ELF-1 (cell line): ENCODE data around the gene SULT1C2.
"Not testable (repeated sequence)": the region's sequence is repeated elsewhere in the genome, so short reads cannot be mapped to it uniquely, and the experiment has no call there.

Source experiments
- DNase-seq: peaks from one replicate; pipeline ENCODE4 v3.0.0-alpha.2; 2016; ENCODE audit warnings: low read depth, low spot score

SULT1C2 gene

DNA sequence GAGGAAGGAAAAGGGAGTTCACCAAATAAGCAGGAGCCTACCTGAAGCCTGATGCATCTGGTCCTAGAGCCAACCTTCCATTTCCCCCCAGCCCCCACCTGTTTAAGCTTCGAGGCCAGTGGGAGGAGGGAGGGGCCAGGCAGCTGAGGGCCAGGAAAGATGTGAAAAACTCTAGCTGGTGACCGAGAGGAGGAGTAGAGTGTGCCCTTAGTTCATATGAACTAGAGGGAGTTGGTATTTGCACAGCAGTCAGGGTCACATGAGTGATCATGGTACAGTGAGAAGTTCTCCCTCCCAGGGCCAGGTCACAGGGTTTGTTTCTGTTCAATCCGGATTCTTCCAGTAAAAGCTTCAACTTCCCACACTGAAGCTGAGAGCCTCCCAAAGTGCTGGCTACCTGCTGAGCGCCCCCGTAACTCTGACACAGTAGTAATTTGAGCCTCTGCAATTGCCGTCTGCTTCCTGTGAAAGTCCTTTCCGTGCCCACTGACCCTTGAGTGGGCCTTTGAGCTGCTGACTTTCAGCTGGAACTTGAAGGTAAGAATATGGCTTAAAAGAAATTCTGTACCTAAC, at the start of gene SULT1C2:
SULT1C2 (plus strand) TSS at position 362 of the 573 bp plus-strand sequence. CDS start 4,773 bp downstream, outside the sequence.
- DNase-seq, result peak; percentile 72

DNA sequence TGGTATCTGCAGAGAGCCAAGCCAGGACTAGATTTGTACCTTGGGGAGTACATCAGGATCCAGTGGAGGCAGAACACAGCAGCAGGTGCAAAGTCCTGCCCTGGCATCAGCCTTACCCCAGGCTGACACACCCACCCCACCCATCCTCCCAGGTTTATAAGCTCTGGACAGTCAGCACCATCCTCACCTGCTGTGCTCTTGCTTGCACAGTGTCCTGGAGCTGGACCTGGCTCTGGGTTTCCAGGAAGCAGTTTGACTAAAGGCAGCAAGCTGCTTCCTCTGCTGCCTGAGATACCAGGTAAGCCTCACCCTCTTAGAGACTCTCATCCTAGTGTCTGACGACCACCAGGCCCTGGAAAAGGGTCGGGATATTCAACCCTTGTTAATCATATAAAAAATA, 48.9 kb upstream of the SULT1C2 start, which contains the start of gene SULT1C3:
SULT1C3 (plus strand) TSS at position 183 of the 400 bp plus-strand sequence. CDS start 7,227 bp downstream, outside the sequence.
- no peak for DNase-seq

DNA sequence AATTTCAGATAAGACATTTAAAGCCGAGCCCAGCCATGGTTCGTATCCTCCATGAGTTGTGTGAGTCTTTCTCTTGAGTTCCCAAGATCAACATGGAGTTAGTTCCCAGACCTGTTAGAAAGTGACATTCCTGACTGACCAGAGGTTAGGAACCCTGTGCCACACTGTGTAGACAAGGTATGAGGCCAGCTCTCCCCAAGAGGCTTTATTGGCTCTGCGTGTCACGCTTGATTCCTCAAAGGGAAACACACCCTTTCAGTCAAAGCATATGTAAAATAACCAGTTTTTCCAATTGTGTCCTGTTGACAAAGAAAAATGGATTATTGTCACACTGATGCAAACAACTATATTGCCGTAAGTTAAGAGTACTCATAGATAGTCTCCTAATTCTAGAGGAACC, 47.7 kb upstream of the SULT1C2 start:
- DNase-seq, result no peak

DNA sequence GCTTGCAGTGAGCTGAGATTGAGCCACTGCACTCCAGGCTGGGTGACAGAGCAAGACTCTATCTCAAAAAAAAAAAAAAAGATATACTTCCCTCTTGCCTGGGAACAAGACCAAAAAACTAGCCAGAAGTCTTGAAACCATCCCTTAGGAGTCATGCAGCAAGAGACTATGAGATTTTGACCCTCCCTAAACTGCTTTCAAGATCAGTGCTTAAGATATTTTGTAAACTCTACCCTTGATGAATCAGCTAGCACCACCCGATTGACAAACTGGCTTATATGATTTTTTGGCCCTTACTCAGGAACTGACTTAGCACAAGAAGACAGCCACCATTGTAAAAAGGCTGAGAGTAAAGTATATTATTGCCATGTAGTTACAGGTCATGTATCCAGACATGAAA, 45.1 kb upstream of the SULT1C2 start:
- DNase-seq, result no peak

DNA sequence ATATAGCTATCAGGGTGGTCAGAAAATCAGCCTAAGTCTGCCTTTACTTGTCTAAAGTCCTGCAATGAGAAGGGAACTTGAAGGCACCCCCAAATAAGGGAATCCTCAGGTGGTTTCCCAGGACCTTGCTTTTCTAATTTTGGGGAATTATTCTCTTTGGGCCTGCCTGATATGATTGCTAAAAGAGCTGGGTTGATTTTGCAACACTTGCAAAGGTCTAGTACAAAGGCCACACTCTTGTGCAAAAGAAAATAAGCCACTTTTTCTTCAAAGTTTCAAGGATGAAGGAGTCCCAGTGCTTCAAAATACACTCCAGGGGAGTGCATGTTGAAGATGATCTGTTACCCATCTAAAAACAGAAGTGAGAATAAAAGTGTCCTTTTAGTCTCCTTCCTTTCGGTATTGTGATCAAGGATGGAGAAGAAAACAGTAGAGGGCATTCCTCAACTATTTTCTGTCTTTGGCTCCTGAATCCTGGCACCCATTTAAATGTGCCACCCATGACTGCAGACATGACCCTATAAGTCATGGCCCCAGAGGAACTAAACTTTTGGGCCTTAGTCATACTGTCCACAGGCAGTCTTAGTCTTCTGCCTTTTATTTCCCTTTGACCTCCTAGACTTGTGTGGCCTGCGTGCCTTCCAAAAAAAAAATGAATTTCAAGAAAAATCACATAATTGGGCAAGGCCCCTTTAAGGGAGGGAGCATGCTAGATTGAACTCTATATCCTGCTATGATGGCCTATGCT, 43.9 kb upstream of the SULT1C2 start:
- DNase-seq, result no peak

DNA sequence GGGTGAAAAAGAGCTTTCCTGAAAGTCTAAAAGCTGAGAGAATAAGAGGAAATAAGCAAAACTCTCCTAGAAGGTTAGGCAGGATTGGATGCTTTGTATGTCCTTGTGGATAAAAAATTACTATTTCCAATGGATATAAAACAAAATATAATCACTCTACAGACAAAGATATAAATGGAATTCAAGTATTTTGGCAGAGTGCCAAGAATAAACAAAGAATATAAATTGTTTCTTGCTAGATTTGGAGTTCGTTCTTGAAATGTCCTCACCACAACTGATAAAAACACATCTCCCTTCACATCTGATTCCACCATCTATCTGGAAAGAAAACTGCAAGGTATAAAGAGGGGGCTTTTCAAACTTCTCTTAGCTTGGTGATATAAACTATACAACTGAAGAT, 35.6 kb upstream of the SULT1C2 start:
- no peak for DNase-seq

DNA sequence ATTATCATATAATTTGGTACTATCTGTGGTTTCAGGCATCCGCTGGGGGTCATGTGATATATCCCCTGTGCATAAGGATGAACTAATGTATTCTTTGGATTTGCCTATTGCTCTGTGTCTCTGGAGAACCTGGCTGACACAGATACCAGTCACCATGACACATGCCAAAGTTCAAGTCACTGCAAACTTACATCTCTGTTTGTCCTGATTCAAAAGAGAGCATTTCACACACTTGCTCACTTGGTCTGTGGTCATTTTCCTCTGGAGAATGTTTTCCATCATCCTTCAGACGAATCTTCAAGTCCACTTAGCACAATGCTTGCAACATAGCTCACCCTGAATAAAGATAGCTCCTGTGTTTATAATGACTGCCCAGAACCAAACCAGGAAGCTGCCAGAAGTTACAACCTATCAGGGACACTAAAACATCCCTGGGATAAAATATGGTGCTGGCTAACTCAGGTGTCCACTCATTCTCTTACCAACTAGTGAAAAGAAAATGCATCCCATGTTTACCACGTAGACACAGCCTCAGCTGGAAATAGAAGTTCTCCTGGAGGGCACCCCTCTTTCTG, 30.9 kb upstream of the SULT1C2 start:
- no peak for DNase-seq

DNA sequence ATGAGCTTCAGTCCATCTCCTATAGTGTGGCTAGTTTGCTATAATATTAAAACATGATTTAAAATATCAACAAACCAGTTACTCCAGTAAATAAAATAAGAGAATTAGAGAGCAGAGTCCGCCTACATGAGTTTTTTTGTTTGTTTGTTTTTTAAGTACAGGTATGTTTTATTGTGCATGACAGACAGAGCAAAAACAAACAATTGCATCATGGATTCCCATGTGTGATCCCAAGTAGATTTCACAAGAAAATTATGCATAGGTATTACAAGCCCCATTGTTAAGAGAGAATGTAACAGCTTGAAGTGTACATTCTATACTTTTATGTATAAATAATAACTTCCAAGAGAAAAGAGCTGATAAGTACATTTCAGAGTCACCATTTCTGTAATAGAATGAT, 27.9 kb upstream of the SULT1C2 start:
- no peak for DNase-seq

DNA sequence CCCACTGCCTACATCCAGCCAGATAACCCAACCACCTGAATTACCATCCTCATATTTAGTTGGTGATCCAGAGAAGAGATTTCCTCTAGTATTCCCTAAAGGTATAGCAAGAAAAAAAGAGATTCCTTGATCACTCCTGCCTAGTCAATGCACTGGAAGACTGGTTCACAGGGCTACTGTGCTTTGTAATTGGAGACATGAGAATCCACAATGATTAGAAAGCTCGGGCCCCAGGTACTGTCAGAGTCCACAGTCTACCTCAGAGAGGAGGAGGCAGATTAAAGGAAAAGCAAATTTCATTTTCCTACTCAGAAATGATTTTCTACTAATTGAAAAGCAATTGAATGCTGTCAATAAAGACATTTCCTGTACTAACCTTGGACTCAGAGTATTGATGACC, 26.7 kb upstream of the SULT1C2 start:
- DNase-seq, result no peak

DNA sequence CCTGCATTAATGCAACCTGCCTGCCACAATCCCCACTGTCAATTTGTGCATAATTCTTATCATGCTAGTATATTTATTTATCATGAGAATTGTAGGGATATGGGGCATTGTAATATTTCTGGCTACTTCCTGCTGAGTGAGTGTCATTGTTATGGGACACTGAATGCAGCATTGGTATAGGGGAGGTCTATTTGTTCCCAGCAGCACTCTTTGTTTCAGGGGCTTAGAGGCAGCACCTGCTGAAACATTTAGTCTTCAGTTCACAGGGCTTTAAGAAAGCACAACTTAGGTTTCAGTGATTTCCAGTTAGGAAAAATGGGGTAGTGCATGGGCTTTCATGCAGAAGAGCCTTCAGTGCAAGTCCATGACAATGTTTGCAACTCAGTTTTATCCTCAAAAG, 25.3 kb upstream of the SULT1C2 start:
- DNase-seq, result no peak

DNA sequence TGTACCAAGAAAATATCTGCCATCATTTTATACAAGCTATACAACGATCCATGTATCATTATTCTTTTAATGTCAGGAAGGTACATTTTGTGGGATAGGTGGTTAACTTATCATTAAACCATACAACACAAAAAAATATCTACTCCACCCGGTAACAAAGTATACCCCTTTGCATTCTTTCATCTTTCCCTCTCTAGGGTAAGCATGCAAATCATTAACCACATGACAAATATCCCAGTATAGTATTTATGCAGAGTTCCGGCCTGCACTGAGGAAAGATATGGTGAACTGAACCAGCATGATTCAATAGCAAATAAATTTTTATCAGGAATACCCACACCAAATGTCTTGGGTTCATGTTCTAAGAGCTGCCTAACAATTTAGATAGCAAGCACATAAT, 22.5 kb upstream of the SULT1C2 start:
- DNase-seq, result no peak

DNA sequence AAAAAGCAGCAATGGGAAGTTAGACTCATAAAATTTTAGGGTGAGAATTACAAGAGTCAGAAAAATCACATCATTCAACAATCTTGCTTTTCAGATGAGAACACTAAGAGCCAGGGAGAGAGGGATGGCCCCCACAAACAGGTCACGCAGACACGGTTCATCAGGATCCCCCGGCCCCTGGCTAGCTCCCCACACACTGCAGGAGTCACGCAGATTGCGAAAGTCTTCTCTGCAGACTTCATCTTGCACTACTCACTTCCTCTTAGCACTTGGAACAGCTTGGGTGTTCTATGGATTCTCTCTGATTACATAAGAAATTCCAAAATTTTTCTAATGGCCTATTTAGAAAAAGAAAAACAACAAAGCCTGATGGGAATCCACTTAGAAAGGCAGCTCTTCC, 21.6 kb upstream of the SULT1C2 start:
- DNase-seq, result no peak

DNA sequence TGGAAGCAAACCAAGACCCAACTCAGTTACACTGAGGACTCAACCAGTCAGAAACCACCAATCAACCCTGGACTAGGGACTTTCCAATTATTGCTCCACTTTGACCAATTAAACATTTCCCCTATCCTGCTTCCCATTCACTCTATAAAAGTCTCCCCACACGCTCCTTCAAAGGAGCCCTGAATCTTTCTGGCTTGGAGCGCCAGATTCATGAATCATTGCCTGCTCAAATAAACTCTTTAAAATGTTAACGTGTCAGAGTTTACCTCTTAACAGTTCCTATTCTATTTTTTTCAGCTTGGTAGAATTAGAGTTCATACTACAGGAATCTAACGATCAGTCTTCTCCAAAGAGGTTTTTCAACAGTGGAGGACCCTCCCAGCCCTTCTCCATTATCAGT, 20.7 kb upstream of the SULT1C2 start:
- DNase-seq, result no peak

DNA sequence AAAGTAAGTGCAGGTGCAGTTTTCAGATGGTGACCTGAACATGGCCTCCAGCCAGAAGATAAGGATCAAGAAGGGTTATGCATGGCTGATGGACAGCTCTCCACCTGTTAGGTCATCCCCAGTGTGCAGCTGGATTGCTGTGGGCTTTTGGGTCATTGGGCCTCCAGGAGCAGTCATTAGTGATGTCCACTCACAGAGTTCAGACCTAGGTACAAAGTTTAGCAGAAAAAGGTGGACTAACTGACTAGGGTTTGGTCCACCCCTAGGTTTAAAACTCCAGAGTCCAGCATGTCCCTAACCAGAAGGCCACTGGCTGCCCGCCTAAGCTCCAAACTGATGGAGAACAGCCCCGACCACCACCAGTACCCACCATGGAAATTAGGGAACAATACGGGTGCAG, 18.3 kb upstream of the SULT1C2 start:
- DNase-seq, result no peak

DNA sequence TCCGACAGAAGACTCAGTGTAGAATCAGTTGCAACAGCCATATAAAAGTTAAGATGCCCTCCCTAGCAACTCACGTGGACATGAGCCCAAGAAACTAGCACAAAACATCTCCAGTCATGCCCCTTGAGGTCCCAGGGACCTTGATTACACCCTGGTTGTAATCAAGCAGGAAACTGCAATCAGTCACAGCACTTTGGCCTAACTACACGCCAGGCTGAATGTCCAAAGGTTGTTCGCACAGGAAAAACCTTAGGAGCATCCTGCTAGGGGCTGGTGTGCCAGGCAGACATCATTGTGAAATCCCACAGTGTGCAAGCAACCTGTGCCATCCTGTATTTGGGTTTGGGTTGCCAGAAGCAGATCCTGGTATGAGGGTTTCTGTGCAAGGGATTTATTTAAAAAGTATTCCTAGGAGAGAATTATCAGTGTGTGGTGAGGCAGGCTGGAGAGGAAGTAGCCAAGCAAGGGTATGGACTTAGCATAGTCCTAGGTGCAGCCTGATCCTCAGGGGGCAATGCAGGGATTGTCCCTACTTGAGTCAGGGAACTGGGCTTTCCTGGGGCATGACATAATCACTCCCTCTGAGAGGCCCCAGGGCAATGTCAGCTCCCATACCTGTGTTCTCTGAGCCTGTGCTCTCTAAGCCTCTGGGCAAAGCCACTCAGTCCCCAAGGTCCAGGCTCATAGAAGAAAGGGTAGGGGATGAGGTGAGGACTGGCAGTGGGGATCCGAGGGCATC, 17.8 kb upstream of the SULT1C2 start:
- no peak for DNase-seq

DNA sequence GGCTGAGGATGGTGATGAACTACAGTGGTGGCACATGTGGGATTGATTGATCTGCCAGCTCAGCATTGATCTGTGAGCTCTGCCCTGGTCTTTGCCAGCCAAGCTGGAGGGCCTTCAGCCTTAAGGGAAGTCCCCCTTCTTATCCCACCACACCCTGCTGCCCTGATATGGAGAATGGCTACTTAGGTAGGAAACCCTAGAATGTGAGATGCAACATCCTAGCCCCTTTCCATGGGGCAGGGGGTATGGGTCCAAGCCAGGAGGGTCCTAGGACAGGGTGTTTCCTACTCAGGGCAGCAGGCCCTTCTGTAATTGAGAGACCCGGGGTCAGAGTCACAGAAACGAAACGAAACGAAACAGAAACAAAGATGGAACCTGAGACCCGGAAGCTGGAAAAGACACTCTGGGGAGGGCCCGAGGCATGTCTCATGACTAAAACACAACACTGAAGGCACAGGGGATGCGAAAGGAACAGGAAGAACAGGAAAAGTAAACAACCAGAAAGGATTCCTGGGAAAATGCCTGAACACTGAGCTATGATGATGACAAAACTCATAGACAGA, 16.9 kb upstream of the SULT1C2 start:
- peak; percentile 11 for DNase-seq

DNA sequence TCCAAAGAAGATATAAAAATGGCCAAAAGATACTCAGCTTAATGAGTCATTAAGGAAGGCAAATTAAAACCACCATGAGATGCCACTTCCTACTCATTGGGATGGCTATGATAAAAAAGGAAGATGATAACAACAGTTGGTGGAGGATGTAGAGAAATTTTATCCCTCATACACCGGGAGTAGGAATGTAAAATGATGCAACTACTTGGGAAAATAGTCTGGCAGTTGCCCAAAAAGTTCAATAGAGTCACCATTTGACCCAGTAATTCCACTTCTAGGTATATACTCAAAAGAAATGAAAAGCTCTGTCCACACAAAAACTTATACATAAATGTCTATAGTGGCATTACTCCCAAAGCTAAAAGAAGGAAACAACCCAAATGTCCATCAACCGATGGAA, 10.1 kb upstream of the SULT1C2 start:
- DNase-seq, result no peak

DNA sequence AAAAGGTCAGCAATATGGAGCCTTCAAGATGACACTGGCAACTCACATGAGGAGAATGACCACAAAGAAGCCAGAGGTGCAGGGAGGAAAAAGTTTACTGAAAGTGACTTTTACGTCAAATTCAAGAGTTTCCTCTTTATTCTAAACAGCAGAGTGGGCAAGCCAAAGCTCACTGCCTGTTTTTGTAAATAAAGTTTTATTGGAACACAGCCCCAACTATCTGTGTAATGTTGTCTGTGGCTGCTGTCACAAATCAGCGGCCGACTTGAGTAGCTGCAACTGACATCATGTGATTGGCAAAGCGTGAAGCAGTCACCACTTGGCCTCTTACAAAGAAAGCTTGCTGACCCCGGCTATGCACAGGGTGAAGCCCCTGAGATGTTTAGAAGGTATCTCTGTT, 9.2 kb upstream of the SULT1C2 start:
- no peak for DNase-seq

DNA sequence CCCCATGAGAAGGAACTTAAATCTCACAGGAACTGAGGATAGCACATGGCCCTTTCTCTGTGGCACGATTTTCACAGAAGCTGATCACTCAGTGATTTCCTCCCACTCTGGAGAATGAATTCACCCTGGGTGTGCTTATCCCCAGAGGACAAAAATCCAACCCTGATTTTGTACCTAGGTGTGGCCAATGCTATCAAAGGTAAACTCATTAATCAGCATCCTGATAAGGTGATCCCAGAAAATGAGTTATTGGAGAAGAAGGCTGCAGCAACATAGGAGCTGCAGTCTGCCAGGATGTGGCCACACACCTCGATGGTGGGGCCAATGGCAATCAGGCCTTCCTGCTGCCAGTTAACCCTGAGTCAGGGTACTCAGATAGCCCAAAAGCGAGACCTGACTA, 8.2 kb upstream of the SULT1C2 start:
- DNase-seq, result no peak

DNA sequence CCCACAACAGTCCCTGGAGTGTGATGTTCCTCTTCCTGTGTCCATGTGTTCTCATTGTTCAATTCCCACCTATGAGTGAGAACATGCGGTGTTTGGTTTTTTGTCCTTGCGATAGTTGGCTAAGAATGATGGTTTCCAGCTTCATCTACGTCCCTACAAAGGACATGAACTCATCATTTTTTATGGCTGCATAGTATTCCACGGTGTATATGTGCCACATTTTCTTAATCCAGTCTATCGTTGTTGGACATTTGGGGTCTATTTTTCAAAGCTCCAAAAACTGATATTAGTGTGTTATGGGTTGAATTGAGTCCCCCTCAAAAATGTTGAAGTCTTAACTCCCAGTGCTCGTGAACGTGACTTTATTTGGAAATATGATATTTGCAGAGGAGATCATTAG, 4.1 kb upstream of the SULT1C2 start:
- DNase-seq, result not testable (repeated sequence)

DNA sequence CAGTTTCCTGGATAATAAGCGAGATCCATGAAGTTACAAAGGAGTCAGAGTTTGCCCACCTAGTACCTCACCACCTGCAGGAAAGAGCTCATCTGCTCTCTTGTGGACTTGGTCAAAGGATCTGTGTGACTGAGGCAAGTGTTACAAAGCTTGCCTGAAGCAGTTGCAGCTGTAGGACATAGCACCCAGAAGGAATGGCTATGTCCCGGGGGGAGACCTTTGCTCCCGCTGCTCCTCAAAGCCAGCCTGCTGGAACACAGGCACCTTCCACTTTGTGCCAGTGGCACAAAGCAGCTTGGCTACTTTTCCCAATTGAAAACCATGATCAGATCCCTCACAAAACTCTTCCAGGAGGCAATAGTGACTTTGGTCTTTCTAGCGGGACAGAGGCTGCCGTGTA, 3.1 kb upstream of the SULT1C2 start:
- DNase-seq, result no peak

DNA sequence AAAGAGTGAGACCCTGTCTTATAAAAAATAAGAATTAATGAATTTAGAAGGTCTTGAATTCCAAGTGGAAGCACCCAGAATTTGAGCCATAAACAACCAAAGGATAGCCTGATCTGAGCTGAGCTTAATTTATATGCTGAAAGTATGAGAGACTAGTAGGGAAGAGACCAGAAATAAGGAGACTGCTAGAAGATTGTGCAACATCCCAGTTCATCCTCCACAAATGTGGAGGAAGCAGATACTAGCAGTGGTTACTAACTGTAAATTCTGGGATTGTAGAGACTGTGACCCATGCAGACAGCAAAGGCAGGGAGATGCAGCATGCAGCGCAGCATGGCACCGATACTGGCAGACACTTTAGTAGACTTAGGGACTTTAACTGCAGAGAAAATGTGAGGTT, 1.5 kb upstream of the SULT1C2 start:
- DNase-seq, result no peak
